HFFc6 (cell line): ENCODE data around the gene RARRES1. TPM values are rescaled to one million over a fixed set of nuclear protein-coding genes. Genes with fewer than 3 reads are reported as not detected.

Experiments used
- DNase-seq: peaks from one replicate; pipeline ENCODE4 v3.0.0-alpha.2; 2018
- H3K27ac Mint-ChIP-seq: 2 replicates; pipeline ENCODE4 v1.8.0; 2020; ENCODE audit warnings: mild to moderate bottlenecking, mixed read lengths
- H3K27me3 Mint-ChIP-seq: 2 replicates; pipeline ENCODE4 v1.8.0; 2021; ENCODE audit warnings: mild to moderate bottlenecking, moderate library complexity, mixed read lengths; ENCODE audit not compliant: insufficient read depth
- H3K36me3 Mint-ChIP-seq: 2 replicates; pipeline ENCODE4 v1.8.0; 2021; ENCODE audit warnings: low read depth, mixed read lengths
- H3K4me1 Mint-ChIP-seq: 2 replicates; pipeline ENCODE4 v1.8.0; 2020; ENCODE audit warnings: low read depth, mixed read lengths
- H3K4me3 Mint-ChIP-seq: 2 replicates; pipeline ENCODE4 v1.8.0; 2020; ENCODE audit warnings: mild to moderate bottlenecking, moderate library complexity, mixed read lengths
- H3K9me3 Mint-ChIP-seq: 2 replicates; pipeline ENCODE4 v1.8.0; 2020; ENCODE audit warnings: mild to moderate bottlenecking, mixed read lengths
- total RNA-seq, 6 experiments: library from RNA; stranded (reverse); fragmentation: NEBNext Ultra II Directional; extraction: Animal tissue kit (Norgen Biotek cat#: 25700); gene quantifications; 2 replicates in 1 of 6; 3 replicates in 5 of 6; pipeline ENCODE4 v1.2.3, GENCODE V29; 2021
- TF ChIP-seq, protein P1 (sequence below): fragments of 200-600 bp; sonication (generic); IDR thresholded peaks from 2 replicates; pipeline ENCODE4 v1.5.0; 2021; ENCODE audit warnings: antibody characterized with exemption, mild to moderate bottlenecking

The RARRES1 gene
- total RNA-seq, 6 experiments from 2014 or later = 0.51 to 1.3 (median 0.77) TPM; not detected in 1

DNA sequence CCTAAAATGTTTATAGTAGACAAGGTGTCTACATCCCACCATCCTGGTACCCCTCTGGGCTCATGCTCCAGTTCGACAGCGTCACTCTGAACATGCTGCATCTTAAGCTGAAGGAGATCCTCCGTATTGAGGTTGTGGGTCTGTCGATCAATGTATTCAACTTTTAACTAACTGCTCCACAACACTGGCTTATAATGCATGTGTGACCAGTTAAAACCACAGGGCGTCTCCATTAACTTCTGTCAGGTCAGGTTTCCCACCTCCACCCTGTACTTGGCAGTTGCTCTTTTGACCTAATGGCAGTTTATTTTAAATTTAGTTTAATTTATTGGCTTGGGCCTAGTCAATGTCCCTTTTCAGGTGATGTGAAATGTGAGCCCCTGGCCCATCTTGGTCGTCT is 17.8 kb upstream of the RARRES1 start:
- peaks cover 31% of the 10 kb centered on the region for H3K4me1 Mint-ChIP-seq
- no peaks in the 10 kb centered on the region for H3K9me3 Mint-ChIP-seq
- no peak overlapping the region for H3K27ac Mint-ChIP-seq
- 0 out of 2 replicates have a peak, but pooled peaks cover 2% of the 10 kb centered on the region for H3K27me3 Mint-ChIP-seq
- DNase-seq = no peak
- H3K36me3 Mint-ChIP-seq = peaks cover 14% of the 10 kb centered on the region; the same call in 1 of the 2 replicates
- H3K4me3 Mint-ChIP-seq = no peak overlapping the region
- TF ChIP-seq, protein P1, sequence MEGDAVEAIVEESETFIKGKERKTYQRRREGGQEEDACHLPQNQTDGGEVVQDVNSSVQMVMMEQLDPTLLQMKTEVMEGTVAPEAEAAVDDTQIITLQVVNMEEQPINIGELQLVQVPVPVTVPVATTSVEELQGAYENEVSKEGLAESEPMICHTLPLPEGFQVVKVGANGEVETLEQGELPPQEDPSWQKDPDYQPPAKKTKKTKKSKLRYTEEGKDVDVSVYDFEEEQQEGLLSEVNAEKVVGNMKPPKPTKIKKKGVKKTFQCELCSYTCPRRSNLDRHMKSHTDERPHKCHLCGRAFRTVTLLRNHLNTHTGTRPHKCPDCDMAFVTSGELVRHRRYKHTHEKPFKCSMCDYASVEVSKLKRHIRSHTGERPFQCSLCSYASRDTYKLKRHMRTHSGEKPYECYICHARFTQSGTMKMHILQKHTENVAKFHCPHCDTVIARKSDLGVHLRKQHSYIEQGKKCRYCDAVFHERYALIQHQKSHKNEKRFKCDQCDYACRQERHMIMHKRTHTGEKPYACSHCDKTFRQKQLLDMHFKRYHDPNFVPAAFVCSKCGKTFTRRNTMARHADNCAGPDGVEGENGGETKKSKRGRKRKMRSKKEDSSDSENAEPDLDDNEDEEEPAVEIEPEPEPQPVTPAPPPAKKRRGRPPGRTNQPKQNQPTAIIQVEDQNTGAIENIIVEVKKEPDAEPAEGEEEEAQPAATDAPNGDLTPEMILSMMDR = no peak

DNA sequence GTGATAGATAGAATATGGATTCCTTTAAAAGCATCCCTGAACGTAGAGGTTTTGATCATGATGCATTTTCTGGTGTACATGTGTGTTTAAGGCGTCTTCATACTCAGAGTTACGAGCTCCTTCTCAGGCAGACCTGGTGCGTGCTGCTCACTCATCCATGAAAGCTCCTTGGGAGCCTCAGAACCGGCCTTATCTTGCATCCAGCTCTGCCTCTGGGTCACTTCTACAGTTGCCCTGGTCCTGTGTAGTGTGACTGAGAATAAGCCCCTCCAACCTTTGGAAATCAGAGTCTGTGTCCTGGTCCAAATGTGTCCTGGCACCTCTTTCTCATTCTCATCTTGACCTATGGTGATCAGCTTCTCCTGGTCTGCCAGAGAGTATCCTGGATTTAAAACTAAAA is 17.3 kb upstream of the RARRES1 start:
- no peaks in the 10 kb centered on the region for H3K9me3 Mint-ChIP-seq
- H3K27me3 Mint-ChIP-seq = 0 out of 2 replicates have a peak, but pooled peaks cover 2% of the 10 kb centered on the region
- peaks cover 31% of the 10 kb centered on the region for H3K4me1 Mint-ChIP-seq
- TF ChIP-seq, protein P1 = no peak
- no peak for DNase-seq
- H3K4me3 Mint-ChIP-seq = no peak overlapping the region
- peaks cover 19% of the 10 kb centered on the region; the same call in 1 of the 2 replicates for H3K36me3 Mint-ChIP-seq
- H3K27ac Mint-ChIP-seq = no peak overlapping the region

DNA sequence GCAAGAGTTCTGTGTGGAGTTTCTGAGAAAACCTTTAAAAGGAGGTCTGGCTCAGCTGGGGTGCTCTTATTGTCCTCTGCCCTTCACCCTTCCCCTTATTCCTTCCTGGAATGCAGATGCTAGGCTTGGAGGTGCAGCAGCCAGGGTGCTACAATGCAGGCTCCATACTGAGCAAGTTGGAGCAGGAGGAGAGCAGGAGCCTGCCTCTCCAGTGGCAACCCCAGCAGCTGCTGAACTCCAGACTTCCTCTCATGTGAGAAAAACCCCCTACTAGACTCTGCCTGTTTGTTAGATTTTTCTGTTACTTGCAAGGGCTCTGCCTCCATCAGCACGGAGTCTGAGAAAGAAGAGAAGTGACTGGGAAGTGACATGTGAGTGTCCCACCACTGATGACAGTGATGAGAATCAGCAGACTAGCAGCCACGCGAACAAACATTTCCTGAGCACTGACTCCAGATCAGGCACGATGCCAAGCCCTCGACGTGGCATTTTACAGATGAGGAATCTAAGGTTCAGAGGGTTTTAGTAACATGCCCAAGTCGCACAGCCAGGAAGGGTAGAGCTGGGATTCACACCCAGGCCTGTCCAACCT is 16.1 kb upstream of the RARRES1 start:
- Mint-ChIP-seq H3K4me1 (peaks cover 31% of the 10 kb centered on the region), H3K4me3 (no peak overlapping the region), H3K9me3 (no peaks in the 10 kb centered on the region), H3K27me3 (0 out of 2 replicates have a peak, but pooled peaks cover 2% of the 10 kb centered on the region), H3K36me3 (peaks cover 27% of the 10 kb centered on the region), H3K27ac (peak overlapping the region; percentile 43; the same call in 1 of the 2 replicates)
- DNase-seq = no peak
- TF ChIP-seq, protein P1 = no peak

DNA sequence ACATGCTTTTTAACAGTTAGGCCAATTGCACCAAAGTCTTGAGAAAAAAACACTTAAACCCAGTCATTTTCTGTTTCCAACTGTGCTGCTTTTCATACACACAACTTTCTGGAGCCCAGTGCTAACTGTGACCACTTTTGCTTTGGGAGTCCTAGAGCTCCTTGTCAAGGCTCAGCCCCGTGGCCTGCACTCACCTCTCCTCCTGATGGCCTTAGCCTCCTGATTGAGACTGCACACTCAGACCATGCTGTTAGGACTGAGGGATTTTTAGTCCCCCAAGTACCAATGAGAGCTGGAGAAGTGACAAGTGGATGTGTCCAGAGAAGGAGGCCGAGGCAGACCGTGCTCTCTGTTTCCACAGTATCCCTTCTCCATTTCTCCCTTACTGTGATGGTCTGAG is 15.2 kb upstream of the RARRES1 start:
- DNase-seq = no peak
- TF ChIP-seq, protein P1 = no peak
- Mint-ChIP-seq H3K9me3 (no peaks in the 10 kb centered on the region; the same call in 1 of the 2 replicates), H3K27ac (peak overlapping the region; percentile 75), H3K4me1 (peaks cover 39% of the 10 kb centered on the region), H3K4me3 (peak overlapping the region; percentile 13), H3K27me3 (0 out of 2 replicates have a peak, but pooled peaks cover 2% of the 10 kb centered on the region), H3K36me3 (peaks cover 31% of the 10 kb centered on the region)

DNA sequence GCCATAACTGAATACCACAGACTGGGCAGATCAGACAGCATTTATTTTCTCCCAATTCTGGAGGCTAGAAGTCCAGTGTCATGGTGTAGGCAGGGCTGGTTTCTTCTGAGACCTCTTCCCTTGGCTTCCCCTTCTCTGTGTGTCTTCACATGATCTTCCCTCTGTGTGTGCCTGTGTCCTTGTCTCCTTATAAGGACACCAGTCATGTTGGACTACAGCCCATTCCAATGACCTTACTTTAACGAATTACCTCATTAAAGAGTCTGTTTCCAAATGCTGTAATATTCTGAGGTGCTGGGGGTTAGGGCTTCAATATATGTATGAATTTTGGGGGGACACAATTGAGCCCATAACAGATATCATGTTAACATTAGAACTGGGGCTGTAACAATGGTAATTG is 13.3 kb upstream of the RARRES1 start:
- Mint-ChIP-seq H3K4me1 (peaks cover 40% of the 10 kb centered on the region), H3K36me3 (peaks cover 38% of the 10 kb centered on the region)

More for the DNA sequence above, 13.3 kb upstream of the RARRES1 start:
- Mint-ChIP-seq H3K9me3 (no peaks in the 10 kb centered on the region; the same call in 1 of the 2 replicates), H3K27ac (no peak overlapping the region), H3K27me3 (0 out of 2 replicates have a peak, but pooled peaks cover 2% of the 10 kb centered on the region), H3K4me3 (no peak overlapping the region)
- no peak for DNase-seq
- TF ChIP-seq, protein P1 = no peak
